Fibroblast of lung (primary cell): Measurements from ENCODE around the gene CKAP4.

Experiments used
- EZH2 ChIP-seq: IDR thresholded peaks from 2 replicates; pipeline ENCODE4 v1.5.1; 2012; ENCODE audit warnings: low read length, control low read depth, mild to moderate bottlenecking; ENCODE audit errors: missing control alignments
- TF ChIP-seq, protein P1 (sequence below), 2 donors: IDR thresholded peaks in 1 of 2; conservative IDR thresholded peaks in 1 of 2; 1 replicate in 1 of 2; 2 replicates in 1 of 2; pipeline ENCODE4 v1.5.1; 2011 to 2012; ENCODE audit warnings: low read length in 2 of 2, control low read depth in 1 of 2, inconsistent platforms in 1 of 2, low read depth in 1 of 2, mild to moderate bottlenecking in 1 of 2

GRCh38 chr12:106258226-106258625 is 10.4 kb upstream of the CKAP4 start:
- TF ChIP-seq, protein P1, sequence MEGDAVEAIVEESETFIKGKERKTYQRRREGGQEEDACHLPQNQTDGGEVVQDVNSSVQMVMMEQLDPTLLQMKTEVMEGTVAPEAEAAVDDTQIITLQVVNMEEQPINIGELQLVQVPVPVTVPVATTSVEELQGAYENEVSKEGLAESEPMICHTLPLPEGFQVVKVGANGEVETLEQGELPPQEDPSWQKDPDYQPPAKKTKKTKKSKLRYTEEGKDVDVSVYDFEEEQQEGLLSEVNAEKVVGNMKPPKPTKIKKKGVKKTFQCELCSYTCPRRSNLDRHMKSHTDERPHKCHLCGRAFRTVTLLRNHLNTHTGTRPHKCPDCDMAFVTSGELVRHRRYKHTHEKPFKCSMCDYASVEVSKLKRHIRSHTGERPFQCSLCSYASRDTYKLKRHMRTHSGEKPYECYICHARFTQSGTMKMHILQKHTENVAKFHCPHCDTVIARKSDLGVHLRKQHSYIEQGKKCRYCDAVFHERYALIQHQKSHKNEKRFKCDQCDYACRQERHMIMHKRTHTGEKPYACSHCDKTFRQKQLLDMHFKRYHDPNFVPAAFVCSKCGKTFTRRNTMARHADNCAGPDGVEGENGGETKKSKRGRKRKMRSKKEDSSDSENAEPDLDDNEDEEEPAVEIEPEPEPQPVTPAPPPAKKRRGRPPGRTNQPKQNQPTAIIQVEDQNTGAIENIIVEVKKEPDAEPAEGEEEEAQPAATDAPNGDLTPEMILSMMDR (conservative IDR thresholded peaks at IDR 0.05 in 1 of 2, IDR thresholded peaks at IDR 0.05 in 1 of 2; ENCODE audit: low read depth in 1 of 2, low read length in 2 of 2), result no peak
- TF ChIP-seq EZH2, result no peak
